HG03095 (cell line): ENCODE data around the gene MMS19.
"Not testable (repeated sequence)": the region's sequence is repeated elsewhere in the genome, so short reads cannot be mapped to it uniquely, and the experiment has no call there.

Source experiments
- ATAC-seq: cut with Tn5 transposase; IDR thresholded peaks from one replicate; pipeline ENCODE4 v1.9.1; 2021; ENCODE audit warnings: moderate library complexity; ENCODE audit not compliant: unreplicated experiment

The MMS19 gene

GRCh38 chr10:97506199-97506991, 8.2 kb upstream of the MMS19 start:
- ATAC-seq: no peak

- ATAC-seq: no peak
These were observed 6.9 kb upstream of the MMS19 start for GRCh38 chr10:97505152-97505551.

- ATAC-seq: no peak
These were observed 5.2 kb upstream of the MMS19 start for GRCh38 chr10:97503406-97503805.

GRCh38 chr10:97502916-97503315, 4.7 kb upstream of the MMS19 start:
- ATAC-seq: no peak

- ATAC-seq: no peak
These were observed 2.0 kb upstream of the MMS19 start for GRCh38 chr10:97500297-97500575.

GRCh38 chr10:97499561-97500296, 1.5 kb upstream of the MMS19 start:
- no peak for ATAC-seq

GRCh38 chr10:97498841-97499560, 779 bp upstream of the MMS19 start, which contains the start of gene UBTD1:
TSS of gene UBTD1 (plus strand) at chr10:97498924. CDS start at chr10:97499204, 280 bp downstream.
- ATAC-seq: peak; percentile 6

GRCh38 chr10:97497572-97498075, 598 bp downstream of the MMS19 start:
- ATAC-seq: peak; percentile 36

GRCh38 chr10:97494863-97495506, 3.2 kb downstream of the MMS19 start:
- no peak for ATAC-seq

GRCh38 chr10:97494151-97494550, 4.1 kb downstream of the MMS19 start:
- no peak for ATAC-seq

- ATAC-seq: no peak
These were observed 7.6 kb downstream of the MMS19 start for GRCh38 chr10:97490592-97490991.

- ATAC-seq: no peak
These were observed 12.5 kb downstream of the MMS19 start for GRCh38 chr10:97485647-97486281.

GRCh38 chr10:97483921-97484320, 14.3 kb downstream of the MMS19 start:
- ATAC-seq: no peak

GRCh38 chr10:97483506-97483905, 14.7 kb downstream of the MMS19 start:
- no peak for ATAC-seq

GRCh38 chr10:97482381-97482780, 15.8 kb downstream of the MMS19 start:
- ATAC-seq: no peak

GRCh38 chr10:97481071-97481470, 17.2 kb downstream of the MMS19 start:
- ATAC-seq: no peak

GRCh38 chr10:97479939-97480338, 18.3 kb downstream of the MMS19 start:
- no peak for ATAC-seq

GRCh38 chr10:97479410-97479809, 18.8 kb downstream of the MMS19 start:
- not testable (repeated sequence) for ATAC-seq

GRCh38 chr10:97475936-97476594, 22.2 kb downstream of the MMS19 start:
- no peak for ATAC-seq

GRCh38 chr10:97474918-97475317, 23.3 kb downstream of the MMS19 start:
- ATAC-seq: no peak
